Measurements from ENCODE around the gene KIAA1586. TPM values are rescaled to one million over a fixed set of nuclear protein-coding genes. Genes with fewer than 3 reads are reported as not detected.

Gene KIAA1586
- total RNA-seq, 1 experiment from 2014 or later = 8.6 TPM

DNA sequence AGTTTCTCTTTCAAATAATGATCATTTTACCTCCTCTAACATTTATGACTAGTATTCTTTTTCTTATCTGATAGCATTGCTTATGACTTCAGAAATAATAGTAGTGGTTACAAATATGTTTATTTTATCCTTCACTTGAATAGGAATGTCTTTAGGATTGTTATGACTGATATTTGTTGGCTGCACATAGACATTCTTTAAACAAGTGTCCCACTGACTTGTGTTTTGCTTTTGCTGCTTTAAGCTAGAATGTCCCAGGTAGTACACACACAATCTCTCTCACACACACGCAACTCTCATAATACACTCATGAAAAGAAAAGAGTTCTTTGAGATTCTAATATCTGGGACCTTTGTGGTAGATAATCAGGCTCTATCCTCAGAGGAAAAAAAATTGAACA lies 21.6 kb downstream of the KIAA1586 start:
- no peak overlapping the region for H3K4me2 ChIP-seq
- no peak overlapping the region for H3K27ac ChIP-seq
- H3K9me3 ChIP-seq (ENCODE audit: insufficient read depth, low read depth) = no peaks in the 10 kb centered on the region; the same call in 1 of the 2 replicates
- CTCF ChIA-PET = no interaction called here
- 0 out of 2 replicates have a peak, but pooled peaks cover 7% of the 10 kb centered on the region for H3F3A ChIP-seq (ENCODE audit: insufficient read depth, low read depth)
- H3K9me2 ChIP-seq (ENCODE audit: insufficient read depth) = no peaks in the 10 kb centered on the region
- TF ChIP-seq, protein P1, sequence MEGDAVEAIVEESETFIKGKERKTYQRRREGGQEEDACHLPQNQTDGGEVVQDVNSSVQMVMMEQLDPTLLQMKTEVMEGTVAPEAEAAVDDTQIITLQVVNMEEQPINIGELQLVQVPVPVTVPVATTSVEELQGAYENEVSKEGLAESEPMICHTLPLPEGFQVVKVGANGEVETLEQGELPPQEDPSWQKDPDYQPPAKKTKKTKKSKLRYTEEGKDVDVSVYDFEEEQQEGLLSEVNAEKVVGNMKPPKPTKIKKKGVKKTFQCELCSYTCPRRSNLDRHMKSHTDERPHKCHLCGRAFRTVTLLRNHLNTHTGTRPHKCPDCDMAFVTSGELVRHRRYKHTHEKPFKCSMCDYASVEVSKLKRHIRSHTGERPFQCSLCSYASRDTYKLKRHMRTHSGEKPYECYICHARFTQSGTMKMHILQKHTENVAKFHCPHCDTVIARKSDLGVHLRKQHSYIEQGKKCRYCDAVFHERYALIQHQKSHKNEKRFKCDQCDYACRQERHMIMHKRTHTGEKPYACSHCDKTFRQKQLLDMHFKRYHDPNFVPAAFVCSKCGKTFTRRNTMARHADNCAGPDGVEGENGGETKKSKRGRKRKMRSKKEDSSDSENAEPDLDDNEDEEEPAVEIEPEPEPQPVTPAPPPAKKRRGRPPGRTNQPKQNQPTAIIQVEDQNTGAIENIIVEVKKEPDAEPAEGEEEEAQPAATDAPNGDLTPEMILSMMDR (conservative IDR thresholded peaks at IDR 0.05) = no peak
- TF ChIP-seq EZH2 (IDR thresholded peaks at IDR 0.05; ENCODE audit: low read depth) = no peak
- no peak overlapping the region for H3K4me3 ChIP-seq
- no peaks in the 10 kb centered on the region for H3K4me1 ChIP-seq (replicated peaks; ENCODE audit: insufficient read depth)
- no peaks in the 10 kb centered on the region for H3K36me3 ChIP-seq (ENCODE audit: low read depth)
- POLR2A ChIA-PET (ENCODE audit: unreplicated experiment) = no interaction called here
- H4K20me1 ChIP-seq (ENCODE audit: insufficient read depth) = no peaks in the 10 kb centered on the region
- intact Hi-C loops (cut with micrococcal nuclease; ENCODE audit: unreplicated experiment) = no loop called here
- H2AFZ ChIP-seq = no peak overlapping the region
- no peak for DNase-seq
- BruUV-seq (replicated peaks) = no TSS peak
- no peaks in the 10 kb centered on the region for H3K79me2 ChIP-seq (ENCODE audit: low read depth)
- H3K27me3 ChIP-seq (ENCODE audit: insufficient read depth, low read depth) = no peaks in the 10 kb centered on the region

DNA sequence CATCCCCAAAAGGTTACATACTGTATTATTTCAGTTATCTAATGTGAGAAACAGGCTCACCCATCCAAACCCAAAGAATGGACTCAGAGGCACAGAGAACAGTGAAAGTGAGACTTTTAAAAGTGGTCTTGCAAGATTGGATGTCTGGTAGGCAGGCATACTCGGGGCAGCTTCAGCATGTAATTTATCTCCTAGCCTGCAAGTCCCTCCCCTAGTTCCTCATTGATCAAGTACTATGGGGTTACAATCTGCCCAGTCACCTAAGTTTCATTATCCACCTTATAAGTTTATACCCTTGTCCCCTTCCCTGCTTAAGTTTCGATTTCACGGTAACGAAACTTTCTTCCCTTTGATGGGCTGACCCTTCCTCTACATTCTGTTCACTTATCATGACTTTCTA lies 22.7 kb downstream of the KIAA1586 start:
- Histone ChIP-seq H3K27ac (no peak overlapping the region), H3K4me2 (no peak overlapping the region), H3K79me2 (ENCODE audit: low read depth) (no peaks in the 10 kb centered on the region), H3K9me2 (ENCODE audit: insufficient read depth) (no peaks in the 10 kb centered on the region), H3K27me3 (ENCODE audit: insufficient read depth, low read depth) (no peaks in the 10 kb centered on the region), H4K20me1 (ENCODE audit: insufficient read depth) (no peaks in the 10 kb centered on the region), H3K9me3 (ENCODE audit: insufficient read depth, low read depth) (no peaks in the 10 kb centered on the region; the same call in 1 of the 2 replicates), H3F3A (ENCODE audit: insufficient read depth, low read depth) (0 out of 2 replicates have a peak, but pooled peaks cover 7% of the 10 kb centered on the region), H2AFZ (no peak overlapping the region), H3K4me3 (no peak overlapping the region), H3K4me1 (replicated peaks; ENCODE audit: insufficient read depth) (no peaks in the 10 kb centered on the region), H3K36me3 (ENCODE audit: low read depth) (no peaks in the 10 kb centered on the region)
- no TSS peak for BruUV-seq (replicated peaks)
- no peak for DNase-seq
- intact Hi-C loops (cut with micrococcal nuclease; ENCODE audit: unreplicated experiment) = no loop called here
- TF ChIP-seq, protein P1 (conservative IDR thresholded peaks at IDR 0.05) = no peak
- TF ChIP-seq EZH2 (IDR thresholded peaks at IDR 0.05; ENCODE audit: low read depth) = no peak
- CTCF ChIA-PET = no interaction called here
- POLR2A ChIA-PET (ENCODE audit: unreplicated experiment) = interaction anchor here (0.5 kb wide), 1 partner anchor 14 kb away, joined by 9 read pairs; no protein-coding TSS in a partner anchor

DNA sequence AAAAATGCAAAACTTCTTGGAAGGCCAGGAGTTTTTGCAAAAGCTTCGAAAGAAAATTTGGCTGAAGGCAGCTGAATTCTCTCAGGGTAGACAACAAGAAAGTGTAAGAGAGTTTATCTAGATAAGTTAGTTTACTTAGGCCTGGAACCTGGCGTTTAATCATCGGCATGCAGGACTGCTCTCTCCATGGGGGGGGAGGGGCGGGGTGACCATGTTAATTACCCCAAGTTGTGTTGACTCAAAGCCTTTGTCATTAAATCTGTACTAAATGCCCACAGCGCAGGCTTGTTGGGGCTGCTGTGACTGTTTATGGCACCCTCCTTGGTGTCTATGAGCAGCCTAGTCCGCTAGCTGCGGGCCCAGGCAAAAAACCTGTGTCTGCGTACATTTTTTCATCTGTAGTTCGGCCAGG lies 23.4 kb downstream of the KIAA1586 start:
- Histone ChIP-seq H3K27ac (no peak overlapping the region), H3K79me2 (ENCODE audit: low read depth) (no peaks in the 10 kb centered on the region), H3K36me3 (ENCODE audit: low read depth) (no peaks in the 10 kb centered on the region), H3K9me3 (ENCODE audit: insufficient read depth, low read depth) (no peaks in the 10 kb centered on the region; the same call in 1 of the 2 replicates), H3K27me3 (ENCODE audit: insufficient read depth, low read depth) (no peaks in the 10 kb centered on the region), H3K4me2 (no peak overlapping the region), H3K4me1 (replicated peaks; ENCODE audit: insufficient read depth) (no peaks in the 10 kb centered on the region), H2AFZ (no peak overlapping the region), H3K4me3 (no peak overlapping the region), H3K9me2 (ENCODE audit: insufficient read depth) (no peaks in the 10 kb centered on the region), H4K20me1 (ENCODE audit: insufficient read depth) (no peaks in the 10 kb centered on the region), H3F3A (ENCODE audit: insufficient read depth, low read depth) (0 out of 2 replicates have a peak, but pooled peaks cover 7% of the 10 kb centered on the region)
- intact Hi-C loops (cut with micrococcal nuclease; ENCODE audit: unreplicated experiment) = no loop called here
- no peak for TF ChIP-seq EZH2 (IDR thresholded peaks at IDR 0.05; ENCODE audit: low read depth)
- TF ChIP-seq, protein P1 (conservative IDR thresholded peaks at IDR 0.05) = no peak
- CTCF ChIA-PET = no interaction called here
- no peak for DNase-seq
- BruUV-seq (replicated peaks) = no TSS peak
- POLR2A ChIA-PET (ENCODE audit: unreplicated experiment) = no interaction called here
